ENCODE data around the gene NT5M. TPM values are rescaled to one million over a fixed set of nuclear protein-coding genes. Genes with fewer than 3 reads are reported as not detected.

The NT5M gene
- total RNA-seq, 4 donors from 2014 or later: 0.68 to 4.2 (median 1.7) TPM; not detected in 1

GRCh38 chr17:17324616-17325015, 21.4 kb downstream of the NT5M start:
- no peak for DNase-seq
- no peak overlapping the region for H3K27ac ChIP-seq
- H3K9me3 ChIP-seq: no peaks in the 10 kb centered on the region
- intact Hi-C loops (cut with DNase I; ENCODE audit: low total_unique reads) (no loop called here), in situ Hi-C loops (cut with MboI; ENCODE audit: low pct_ligation_motif_present in 1 of 4, low pct_unique_long_range_greater_than_20kb in 1 of 4, low sequenced_read_pairs in 3 of 4) (loop anchor here in 3 of 4 donors (25.0 kb wide), 2 partner anchors 312 to 337 kb away; no protein-coding TSS in a partner anchor)
- no peaks in the 10 kb centered on the region for H3K4me1 ChIP-seq
- no peaks in the 10 kb centered on the region for H3K27me3 ChIP-seq
- H3K4me3 ChIP-seq: no peak overlapping the region
- TF ChIP-seq EP300 (IDR thresholded peaks at IDR 0.05; ENCODE audit: low read depth) (no peak), POLR2A (IDR thresholded peaks at IDR 0.05) (no peak), CTCF (IDR thresholded peaks at IDR 0.05) (no peak), POLR2AphosphoS5 (IDR thresholded peaks at IDR 0.05) (no peak)
- 94% methylated on average over 8 of the region's 8 CpGs; no CpG with 5 or more reads in 1 of the 2 donors for WGBS, 2 donors (ENCODE audit: low coverage in 1 of 2)
- no peaks in the 10 kb centered on the region for H3K36me3 ChIP-seq

- H3K4me3 ChIP-seq: no peak overlapping the region
- in situ Hi-C loops (cut with MboI; ENCODE audit: low pct_ligation_motif_present in 1 of 4, low pct_unique_long_range_greater_than_20kb in 1 of 4, low sequenced_read_pairs in 3 of 4): no loop called here
- no peak for DNase-seq
- no peak for TF ChIP-seq POLR2AphosphoS5 (IDR thresholded peaks at IDR 0.05)
- no peak for TF ChIP-seq POLR2A (IDR thresholded peaks at IDR 0.05)
- no peak for TF ChIP-seq CTCF (IDR thresholded peaks at IDR 0.05)
- no peak for TF ChIP-seq EP300 (IDR thresholded peaks at IDR 0.05; ENCODE audit: low read depth)
- intact Hi-C loops (cut with DNase I; ENCODE audit: low total_unique reads): no loop called here
- H3K36me3 ChIP-seq: no peaks in the 10 kb centered on the region
- WGBS, 2 donors (ENCODE audit: low coverage in 1 of 2): 95% methylated on average over 10 of the region's 10 CpGs; no CpG with 5 or more reads in 1 of the 2 donors
- no peaks in the 10 kb centered on the region for H3K4me1 ChIP-seq
- no peaks in the 10 kb centered on the region for H3K27me3 ChIP-seq
- no peak overlapping the region for H3K27ac ChIP-seq
- no peaks in the 10 kb centered on the region for H3K9me3 ChIP-seq
Observed at GRCh38 chr17:17325228-17325627, 22.1 kb downstream of the NT5M start.

- DNase-seq: no peak
- Histone ChIP-seq H3K36me3 (no peaks in the 10 kb centered on the region), H3K4me3 (no peak overlapping the region), H3K4me1 (no peaks in the 10 kb centered on the region), H3K27me3 (no peaks in the 10 kb centered on the region), H3K27ac (no peak overlapping the region), H3K9me3 (no peaks in the 10 kb centered on the region)
- TF ChIP-seq EP300 (IDR thresholded peaks at IDR 0.05; ENCODE audit: low read depth) (no peak), POLR2A (IDR thresholded peaks at IDR 0.05) (no peak), CTCF (IDR thresholded peaks at IDR 0.05) (no peak), POLR2AphosphoS5 (IDR thresholded peaks at IDR 0.05) (no peak)
- intact Hi-C loops (cut with DNase I; ENCODE audit: low total_unique reads): no loop called here
- in situ Hi-C loops (cut with MboI; ENCODE audit: low pct_ligation_motif_present in 1 of 4, low pct_unique_long_range_greater_than_20kb in 1 of 4, low sequenced_read_pairs in 3 of 4): no loop called here
- WGBS, 2 donors (ENCODE audit: low coverage in 1 of 2): 94 to 100% methylated on average over 1 to 9 of the region's 9 CpGs
Observed at GRCh38 chr17:17325816-17326215, 22.6 kb downstream of the NT5M start.

- Histone ChIP-seq H3K4me3 (no peak overlapping the region), H3K27ac (no peak overlapping the region), H3K36me3 (no peaks in the 10 kb centered on the region), H3K4me1 (no peaks in the 10 kb centered on the region), H3K9me3 (no peaks in the 10 kb centered on the region), H3K27me3 (no peaks in the 10 kb centered on the region)
- TF ChIP-seq EP300 (IDR thresholded peaks at IDR 0.05; ENCODE audit: low read depth): no peak
- no peak for TF ChIP-seq POLR2A (IDR thresholded peaks at IDR 0.05)
- TF ChIP-seq POLR2AphosphoS5 (IDR thresholded peaks at IDR 0.05): no peak
- TF ChIP-seq CTCF (IDR thresholded peaks at IDR 0.05): no peak
- intact Hi-C loops (cut with DNase I; ENCODE audit: low total_unique reads) (no loop called here), in situ Hi-C loops (cut with MboI; ENCODE audit: low pct_ligation_motif_present in 1 of 4, low pct_unique_long_range_greater_than_20kb in 1 of 4, low sequenced_read_pairs in 3 of 4) (no loop called here)
- DNase-seq: no peak
- 93 to 96% methylated on average over 3 to 13 of the region's 13 CpGs for WGBS, 2 donors (ENCODE audit: low coverage in 1 of 2)
Observed at GRCh38 chr17:17326275-17326875, 23.2 kb downstream of the NT5M start.

Measured in transverse colon (tissue), 4 donors.